ENCODE data around the gene SRSF12.

Gene SRSF12

GRCh38 chr6:89084542-89084941, 33.3 kb downstream of the SRSF12 start:
- peak overlapping the region in 1 of 2 donors; percentile 98 for H3K4me3 ChIP-seq (replicated peaks in 1 of 2; ENCODE audit: low read depth in 2 of 2, low read length in 2 of 2)
- peak in 1 of 2 donors; percentile 23 for DNase-seq (ENCODE audit: low read depth in 2 of 2)
- no peak for TF ChIP-seq CTCF (IDR thresholded peaks at IDR 0.05; ENCODE audit: low read depth, low read length)

- TF ChIP-seq CTCF (IDR thresholded peaks at IDR 0.05; ENCODE audit: low read depth, low read length): no peak
- DNase-seq (ENCODE audit: low read depth in 2 of 2): peak; percentile 41 to 60
- H3K4me3 ChIP-seq (replicated peaks in 1 of 2; ENCODE audit: low read depth in 2 of 2, low read length in 2 of 2): peak overlapping the region; percentile 98 to 99
Measured at GRCh38 chr6:89082486-89082891, 35.4 kb downstream of the SRSF12 start.

GRCh38 chr6:89081423-89082322, 36.2 kb downstream of the SRSF12 start:
- TF ChIP-seq CTCF (IDR thresholded peaks at IDR 0.05; ENCODE audit: low read depth, low read length): no peak
- peak; percentile 98 for DNase-seq (ENCODE audit: low read depth in 2 of 2)
- peak overlapping the region; percentile 98 to 99 for H3K4me3 ChIP-seq (replicated peaks in 1 of 2; ENCODE audit: low read depth in 2 of 2, low read length in 2 of 2)

- DNase-seq (ENCODE audit: low read depth in 2 of 2): no peak
- peak overlapping the region; percentile 98 to 99 for H3K4me3 ChIP-seq (replicated peaks in 1 of 2; ENCODE audit: low read depth in 2 of 2, low read length in 2 of 2)
- no peak for TF ChIP-seq CTCF (IDR thresholded peaks at IDR 0.05; ENCODE audit: low read depth, low read length)
Measured at GRCh38 chr6:89081129-89081422, 36.8 kb downstream of the SRSF12 start.

- DNase-seq (ENCODE audit: low read depth in 2 of 2): peak; percentile 99 to 100
- H3K4me3 ChIP-seq (replicated peaks in 1 of 2; ENCODE audit: low read depth in 2 of 2, low read length in 2 of 2): peak within 1 kb of the TSS; percentile 98 to 99
- TF ChIP-seq CTCF (IDR thresholded peaks at IDR 0.05; ENCODE audit: low read depth, low read length): no peak
Measured at GRCh38 chr6:89080281-89081128, 37.4 kb downstream of the SRSF12 start, which contains the start of gene PNRC1. Gene PNRC1 (plus strand): TSS chr6:89080751. CDS start chr6:89080895, 144 bp downstream.

GRCh38 chr6:89079511-89080234, 38.2 kb downstream of the SRSF12 start:
- no peak for TF ChIP-seq CTCF (IDR thresholded peaks at IDR 0.05; ENCODE audit: low read depth, low read length)
- DNase-seq (ENCODE audit: low read depth in 2 of 2): peak; percentile 83 to 84
- peak overlapping the region; percentile 98 to 99 for H3K4me3 ChIP-seq (replicated peaks in 1 of 2; ENCODE audit: low read depth in 2 of 2, low read length in 2 of 2)
